Measurements from ENCODE around the gene SAPCD1.
A peak's percentile ranks its signal among the peaks of the same experiment; 100 is the strongest.

Gene SAPCD1

DNA sequence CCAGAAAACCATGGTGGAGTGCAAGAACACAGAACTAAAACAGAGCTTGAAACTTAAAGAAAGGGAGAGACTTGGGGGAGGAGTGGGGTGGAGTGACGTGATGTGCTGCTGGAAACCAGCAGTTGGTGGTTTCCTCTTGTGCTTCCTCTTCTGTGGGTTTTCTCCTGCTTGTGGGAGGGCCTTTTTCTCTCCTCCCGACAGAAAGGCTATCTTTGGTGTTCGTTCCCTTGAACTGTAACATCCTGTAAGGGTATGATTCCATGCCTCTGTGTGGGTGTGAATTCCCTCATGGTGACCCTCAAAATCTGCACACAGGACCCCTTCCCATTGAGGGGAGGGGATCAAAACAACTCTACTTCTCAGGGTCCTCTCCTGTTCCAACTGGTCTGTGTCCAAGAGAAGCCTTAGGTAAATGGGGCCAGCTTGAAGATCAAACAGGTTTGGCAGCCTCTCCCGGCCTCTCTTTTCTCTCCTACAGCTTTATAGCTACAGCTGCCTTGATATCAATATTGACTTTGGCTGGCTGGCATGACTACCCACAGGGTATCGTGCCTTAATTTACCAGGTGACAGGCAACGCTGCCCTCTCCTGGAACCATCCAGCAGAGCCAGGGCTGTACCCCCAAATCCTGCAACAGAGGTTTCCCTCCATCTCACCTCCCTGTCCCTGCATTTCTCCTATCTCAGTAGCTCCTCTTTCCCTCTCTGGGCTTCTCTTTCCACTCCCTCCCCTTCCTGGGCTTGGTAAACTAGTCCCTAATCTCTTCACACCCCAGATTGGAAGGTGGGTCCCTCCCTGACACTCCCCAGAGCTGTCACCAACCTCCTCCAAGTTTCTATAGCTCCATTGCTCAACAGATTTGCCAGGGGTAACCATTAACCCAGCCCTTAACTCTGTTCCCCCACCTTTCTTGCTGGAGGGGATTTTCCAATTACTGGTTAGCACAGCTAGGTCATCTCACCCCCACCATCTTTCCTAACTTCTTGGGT is 24.2 kb upstream of the SAPCD1 start:
- TF ChIP-seq NFRKB (IDR thresholded peaks at IDR 0.05) (no peak), LEF1 (IDR thresholded peaks at IDR 0.05; ENCODE audit: borderline replicate concordance) (no peak), ARNT (IDR thresholded peaks at IDR 0.05) (no peak)
- POLR2A ChIA-PET, result interaction anchor here (0.7 to 6.3 kb wide), 23 partner anchors 8 to 222 kb away, joined by 3 to 57 read pairs (median 5); partner anchors contain the start of genes ABHD16A, BAG6, CSNK2B and DDAH2
- DNase-seq (ENCODE audit: extremely low spot score), result no peak
- CTCF ChIA-PET, result interaction anchor here (0.6 to 2.5 kb wide), 6 partner anchors 9 to 92 kb away, joined by 3 to 12 read pairs (median 4); partner anchors contain the start of genes ABHD16A and DDAH2

DNA sequence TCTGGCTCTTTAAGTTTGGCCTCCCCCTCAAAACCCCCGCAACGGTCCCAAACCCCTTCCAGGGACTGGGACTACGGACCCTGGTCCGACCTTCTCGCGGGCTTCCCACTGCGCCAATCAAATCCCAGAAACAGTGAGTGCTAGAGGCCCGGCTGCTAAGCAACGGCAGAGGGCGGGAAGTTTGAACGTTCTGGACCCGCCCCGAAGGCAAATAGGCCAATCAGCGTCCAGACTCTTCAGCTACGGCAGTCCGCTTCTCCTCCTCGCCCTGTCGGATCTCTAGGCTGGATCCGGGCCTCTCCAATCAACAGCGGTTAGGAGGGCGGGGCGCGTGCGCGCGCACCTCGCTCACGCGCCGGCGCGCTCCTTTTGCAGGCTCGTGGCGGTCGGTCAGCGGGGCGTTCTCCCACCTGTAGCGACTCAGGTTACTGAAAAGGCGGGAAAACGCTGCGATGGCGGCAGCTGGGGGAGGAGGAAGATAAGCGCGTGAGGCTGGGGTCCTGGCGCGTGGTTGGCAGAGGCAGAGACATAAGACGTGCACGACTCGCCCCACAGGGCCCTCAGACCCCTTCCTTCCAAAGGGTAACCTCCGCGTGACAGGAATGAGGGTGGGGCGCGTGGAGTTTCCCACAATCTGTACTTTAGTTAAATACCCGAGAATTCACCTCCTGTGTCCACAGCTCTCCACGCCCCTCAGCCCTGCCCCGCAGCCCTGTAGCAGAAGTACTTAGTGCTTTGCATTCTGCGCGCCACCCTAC is 22.6 kb upstream of the SAPCD1 start, which contains the start of gene MSH5:
MSH5 (plus strand) TSS at position 367 of the 758 bp plus-strand sequence. CDS start 462 bp downstream, outside the sequence.
- DNase-seq (ENCODE audit: extremely low spot score), result peak; percentile 99
- ChIA-PET CTCF (interaction anchor here (1.2 to 1.7 kb wide), 4 partner anchors 10 to 51 kb away, joined by 4 to 8 read pairs (median 4); partner anchors contain the start of genes ABHD16A and DDAH2), POLR2A (interaction anchor here (0.7 to 6.3 kb wide), 30 partner anchors 7 to 456 kb away, joined by 3 to 57 read pairs (median 5); partner anchors contain the start of genes ABHD16A, ATP6V1G2, BAG6 and CSNK2B)
- no peak for TF ChIP-seq ZNF384 (IDR thresholded peaks at IDR 0.05)
- no peak for TF ChIP-seq ARNT (IDR thresholded peaks at IDR 0.05)
- peak; percentile 99 for TF ChIP-seq L3MBTL2 (conservative IDR thresholded peaks at IDR 0.05)
- TF ChIP-seq, protein P1, sequence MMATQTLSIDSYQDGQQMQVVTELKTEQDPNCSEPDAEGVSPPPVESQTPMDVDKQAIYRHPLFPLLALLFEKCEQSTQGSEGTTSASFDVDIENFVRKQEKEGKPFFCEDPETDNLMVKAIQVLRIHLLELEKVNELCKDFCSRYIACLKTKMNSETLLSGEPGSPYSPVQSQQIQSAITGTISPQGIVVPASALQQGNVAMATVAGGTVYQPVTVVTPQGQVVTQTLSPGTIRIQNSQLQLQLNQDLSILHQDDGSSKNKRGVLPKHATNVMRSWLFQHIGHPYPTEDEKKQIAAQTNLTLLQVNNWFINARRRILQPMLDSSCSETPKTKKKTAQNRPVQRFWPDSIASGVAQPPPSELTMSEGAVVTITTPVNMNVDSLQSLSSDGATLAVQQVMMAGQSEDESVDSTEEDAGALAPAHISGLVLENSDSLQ (IDR thresholded peaks at IDR 0.05), result peak; percentile 94
- no peak for TF ChIP-seq FOXM1 (IDR thresholded peaks at IDR 0.05; ENCODE audit: borderline replicate concordance)
- no peak for TF ChIP-seq SUZ12 (IDR thresholded peaks at IDR 0.05)

DNA sequence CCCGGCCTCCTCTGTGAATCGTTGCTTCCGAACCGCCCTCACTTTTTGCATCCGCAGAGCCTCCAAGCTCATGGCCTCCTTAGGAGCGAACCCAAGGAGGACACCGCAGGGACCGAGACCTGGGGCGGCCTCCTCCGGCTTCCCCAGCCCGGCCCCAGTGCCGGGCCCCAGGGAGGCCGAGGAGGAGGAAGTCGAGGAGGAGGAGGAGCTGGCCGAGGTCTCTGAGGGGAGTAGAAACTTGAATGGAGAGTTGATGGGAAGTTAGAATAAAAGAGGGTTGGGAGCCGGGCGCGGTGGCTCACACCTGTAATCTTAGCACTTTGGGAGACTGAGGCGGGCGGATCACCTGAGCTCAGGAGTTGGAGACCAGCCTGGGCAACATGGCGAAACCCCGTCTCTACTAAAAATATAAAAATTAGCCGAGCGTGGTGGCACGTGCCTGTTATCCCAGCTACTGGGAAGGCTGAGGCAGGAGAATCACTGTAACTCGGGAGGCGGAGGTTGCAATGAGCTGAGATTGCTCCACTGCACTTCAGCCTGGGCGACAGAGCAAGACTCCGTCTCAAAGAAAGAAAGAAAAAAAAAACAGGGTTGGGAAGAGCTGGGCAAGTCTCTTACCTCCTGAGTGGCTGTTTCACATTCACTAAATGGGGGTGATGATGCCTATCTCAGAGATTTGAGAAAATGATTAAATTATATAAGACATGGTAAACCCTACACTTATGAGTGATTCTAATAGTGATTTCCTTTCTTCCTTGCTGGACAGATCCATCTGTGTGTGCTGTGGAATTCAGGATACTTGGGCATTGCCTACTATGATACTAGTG is 21.8 kb upstream of the SAPCD1 start:
- DNase-seq (ENCODE audit: extremely low spot score), result peak; percentile 49
- ChIA-PET POLR2A (interaction anchor here (0.7 to 6.3 kb wide), 22 partner anchors 8 to 200 kb away, joined by 3 to 57 read pairs (median 6); partner anchors contain the start of genes BAG6, DDAH2, HSPA1A and HSPA1B), CTCF (interaction anchor here (1.2 to 1.7 kb wide), 3 partner anchors 11 to 51 kb away, joined by 4 to 8 read pairs (median 4); partner anchors contain the start of gene DDAH2)
- TF ChIP-seq BHLHE40 (IDR thresholded peaks at IDR 0.05; ENCODE audit: borderline replicate concordance) (no peak), ARNT (IDR thresholded peaks at IDR 0.05) (no peak), ZNF384 (IDR thresholded peaks at IDR 0.05) (no peak), LEF1 (IDR thresholded peaks at IDR 0.05; ENCODE audit: borderline replicate concordance) (no peak), FOXK2 (IDR thresholded peaks at IDR 0.05) (no peak), NFRKB (IDR thresholded peaks at IDR 0.05) (no peak), FOXM1 (IDR thresholded peaks at IDR 0.05; ENCODE audit: borderline replicate concordance) (no peak), HDGF (IDR thresholded peaks at IDR 0.05; ENCODE audit: borderline replicate concordance) (no peak), CTBP1 (IDR thresholded peaks at IDR 0.05; ENCODE audit: borderline replicate concordance) (no peak), FOXA1 (IDR thresholded peaks at IDR 0.05) (no peak), TARDBP (IDR thresholded peaks at IDR 0.05) (no peak), L3MBTL2 (conservative IDR thresholded peaks at IDR 0.05) (no peak), SUZ12 (IDR thresholded peaks at IDR 0.05) (no peak), SP1 (IDR thresholded peaks at IDR 0.05) (no peak), ELF4 (IDR thresholded peaks at IDR 0.05) (no peak)
- TF ChIP-seq, protein P1 (IDR thresholded peaks at IDR 0.05), result no peak

DNA sequence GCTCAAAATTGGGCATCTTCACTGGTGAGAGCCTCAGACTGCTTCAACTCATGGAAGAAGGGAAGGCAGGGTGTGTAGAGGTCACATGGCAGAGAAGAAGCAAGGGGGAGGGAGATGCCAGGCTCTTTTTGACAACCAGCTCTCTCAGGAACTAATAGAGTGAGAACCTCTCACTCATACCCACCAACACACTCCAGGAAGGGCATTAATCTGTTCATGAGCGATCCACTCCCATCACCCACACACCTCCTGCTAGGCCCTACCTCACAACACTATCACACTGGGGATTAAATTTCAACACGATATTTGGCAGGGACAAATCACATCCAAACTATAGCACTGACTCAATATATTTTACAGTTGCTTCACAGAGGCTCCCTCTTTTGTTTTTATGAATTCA is 20.6 kb upstream of the SAPCD1 start:
- DNase-seq (ENCODE audit: extremely low spot score), result no peak
- ChIA-PET POLR2A (interaction anchor here (1.5 to 1.6 kb wide), 2 partner anchors 9 to 74 kb away, joined by 5 to 6 read pairs; partner anchors contain the start of genes HSPA1A and HSPA1L), CTCF (no interaction called here)
- TF ChIP-seq FOXA1 (IDR thresholded peaks at IDR 0.05), result no peak
- TF ChIP-seq LEF1 (IDR thresholded peaks at IDR 0.05; ENCODE audit: borderline replicate concordance), result no peak
- TF ChIP-seq TARDBP (IDR thresholded peaks at IDR 0.05), result no peak
- TF ChIP-seq HDGF (IDR thresholded peaks at IDR 0.05; ENCODE audit: borderline replicate concordance), result no peak
- no peak for TF ChIP-seq BHLHE40 (IDR thresholded peaks at IDR 0.05; ENCODE audit: borderline replicate concordance)
- TF ChIP-seq, protein P1 (IDR thresholded peaks at IDR 0.05), result no peak
- TF ChIP-seq FOXK2 (IDR thresholded peaks at IDR 0.05), result no peak
- TF ChIP-seq ELF4 (IDR thresholded peaks at IDR 0.05), result no peak
- no peak for TF ChIP-seq SP1 (IDR thresholded peaks at IDR 0.05)
- TF ChIP-seq FOXM1 (IDR thresholded peaks at IDR 0.05; ENCODE audit: borderline replicate concordance), result no peak
- TF ChIP-seq CTBP1 (IDR thresholded peaks at IDR 0.05; ENCODE audit: borderline replicate concordance), result no peak
- no peak for TF ChIP-seq L3MBTL2 (conservative IDR thresholded peaks at IDR 0.05)
- TF ChIP-seq NFRKB (IDR thresholded peaks at IDR 0.05), result no peak
- no peak for TF ChIP-seq ARNT (IDR thresholded peaks at IDR 0.05)
- no peak for TF ChIP-seq SUZ12 (IDR thresholded peaks at IDR 0.05)
- no peak for TF ChIP-seq ZNF384 (IDR thresholded peaks at IDR 0.05)
